Measurements from ENCODE around the gene IL16. TPM values are rescaled to one million over a fixed set of nuclear protein-coding genes. Genes with fewer than 3 reads are reported as not detected.

The IL16 gene
- total RNA-seq, 1 donor from 2014 or later, result 0.05 TPM

DNA sequence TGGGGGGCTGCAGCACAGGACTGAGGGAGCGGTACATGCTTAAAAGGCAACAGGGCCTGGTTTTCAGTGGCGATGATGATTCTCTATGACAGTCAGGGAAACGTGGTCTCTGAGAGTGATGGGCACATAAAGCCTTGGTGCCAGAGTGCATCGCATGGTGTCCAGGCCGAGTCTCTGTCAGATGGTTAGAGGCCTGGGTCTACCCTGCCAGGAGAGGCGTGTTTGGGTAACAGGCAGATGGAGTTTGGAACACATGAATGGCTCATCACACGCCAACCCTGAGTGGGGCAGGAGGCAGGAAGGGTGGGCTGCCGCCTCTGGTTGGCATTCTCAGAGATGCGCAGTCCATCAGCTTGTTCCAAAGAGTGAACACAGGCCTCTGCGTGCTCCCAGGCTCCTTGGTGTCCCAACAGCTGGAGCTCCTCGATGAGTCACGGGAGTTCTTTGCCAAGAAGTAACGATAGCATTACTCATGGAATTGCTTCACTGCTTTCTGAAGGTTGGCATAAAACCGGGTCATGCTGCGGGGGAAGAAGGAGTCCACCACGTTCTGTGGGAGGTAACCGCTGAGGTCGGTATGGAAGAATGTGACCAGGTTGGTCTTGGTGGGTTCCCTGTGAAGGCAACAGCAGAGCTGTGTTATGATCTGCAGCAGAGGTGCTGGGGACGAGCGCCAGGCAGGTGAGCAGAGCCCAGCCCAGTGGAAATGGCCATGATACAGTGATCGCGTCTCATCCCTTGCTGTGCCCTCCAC is 116.3 kb downstream of the IL16 start:
- no peak overlapping the region for H3K27ac Mint-ChIP-seq (ENCODE audit: unreplicated experiment)
- H3K9me3 Mint-ChIP-seq, result no peaks in the 10 kb centered on the region
- DNase-seq (ENCODE audit: low read depth, low spot score), result no peak
- H3K4me3 Mint-ChIP-seq, result no peak overlapping the region
- H3K36me3 Mint-ChIP-seq (ENCODE audit: low read depth), result no peaks in the 10 kb centered on the region
- H3K4me1 Mint-ChIP-seq, result no peaks in the 10 kb centered on the region
- no peaks in the 10 kb centered on the region for H3K27me3 Mint-ChIP-seq (ENCODE audit: low read depth)
- TF ChIP-seq, protein P1, sequence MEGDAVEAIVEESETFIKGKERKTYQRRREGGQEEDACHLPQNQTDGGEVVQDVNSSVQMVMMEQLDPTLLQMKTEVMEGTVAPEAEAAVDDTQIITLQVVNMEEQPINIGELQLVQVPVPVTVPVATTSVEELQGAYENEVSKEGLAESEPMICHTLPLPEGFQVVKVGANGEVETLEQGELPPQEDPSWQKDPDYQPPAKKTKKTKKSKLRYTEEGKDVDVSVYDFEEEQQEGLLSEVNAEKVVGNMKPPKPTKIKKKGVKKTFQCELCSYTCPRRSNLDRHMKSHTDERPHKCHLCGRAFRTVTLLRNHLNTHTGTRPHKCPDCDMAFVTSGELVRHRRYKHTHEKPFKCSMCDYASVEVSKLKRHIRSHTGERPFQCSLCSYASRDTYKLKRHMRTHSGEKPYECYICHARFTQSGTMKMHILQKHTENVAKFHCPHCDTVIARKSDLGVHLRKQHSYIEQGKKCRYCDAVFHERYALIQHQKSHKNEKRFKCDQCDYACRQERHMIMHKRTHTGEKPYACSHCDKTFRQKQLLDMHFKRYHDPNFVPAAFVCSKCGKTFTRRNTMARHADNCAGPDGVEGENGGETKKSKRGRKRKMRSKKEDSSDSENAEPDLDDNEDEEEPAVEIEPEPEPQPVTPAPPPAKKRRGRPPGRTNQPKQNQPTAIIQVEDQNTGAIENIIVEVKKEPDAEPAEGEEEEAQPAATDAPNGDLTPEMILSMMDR (conservative IDR thresholded peaks at IDR 0.05), result no peak

- Mint-ChIP-seq H3K27ac (ENCODE audit: unreplicated experiment) (no peak overlapping the region), H3K4me1 (no peaks in the 10 kb centered on the region), H3K9me3 (no peaks in the 10 kb centered on the region), H3K36me3 (ENCODE audit: low read depth) (no peaks in the 10 kb centered on the region), H3K4me3 (no peak overlapping the region), H3K27me3 (ENCODE audit: low read depth) (no peaks in the 10 kb centered on the region)
- no peak for DNase-seq (ENCODE audit: low read depth, low spot score)
- TF ChIP-seq, protein P1 (conservative IDR thresholded peaks at IDR 0.05), result no peak
Measured at GRCh38 chr15:81313686-81314085, 117.0 kb downstream of the IL16 start.

GRCh38 chr15:81314378-81314777 is 117.7 kb downstream of the IL16 start:
- no peaks in the 10 kb centered on the region for H3K27me3 Mint-ChIP-seq (ENCODE audit: low read depth)
- H3K27ac Mint-ChIP-seq (ENCODE audit: unreplicated experiment), result no peak overlapping the region
- no peak for DNase-seq (ENCODE audit: low read depth, low spot score)
- H3K4me3 Mint-ChIP-seq, result no peak overlapping the region
- H3K9me3 Mint-ChIP-seq, result no peaks in the 10 kb centered on the region
- H3K4me1 Mint-ChIP-seq, result no peaks in the 10 kb centered on the region
- TF ChIP-seq, protein P1 (conservative IDR thresholded peaks at IDR 0.05), result no peak
- H3K36me3 Mint-ChIP-seq (ENCODE audit: low read depth), result no peaks in the 10 kb centered on the region

- H3K36me3 Mint-ChIP-seq (ENCODE audit: low read depth), result no peaks in the 10 kb centered on the region
- H3K4me1 Mint-ChIP-seq, result no peaks in the 10 kb centered on the region
- DNase-seq (ENCODE audit: low read depth, low spot score), result no peak
- no peak overlapping the region for H3K4me3 Mint-ChIP-seq
- H3K27me3 Mint-ChIP-seq (ENCODE audit: low read depth), result peaks cover 4% of the 10 kb centered on the region
- no peaks in the 10 kb centered on the region for H3K9me3 Mint-ChIP-seq
- no peak overlapping the region for H3K27ac Mint-ChIP-seq (ENCODE audit: unreplicated experiment)
- TF ChIP-seq, protein P1 (conservative IDR thresholded peaks at IDR 0.05), result no peak
Measured at GRCh38 chr15:81315452-81316175, 118.9 kb downstream of the IL16 start.

- TF ChIP-seq, protein P1 (conservative IDR thresholded peaks at IDR 0.05), result no peak
- no peaks in the 10 kb centered on the region for H3K4me1 Mint-ChIP-seq
- no peak overlapping the region for H3K4me3 Mint-ChIP-seq
- H3K36me3 Mint-ChIP-seq (ENCODE audit: low read depth), result no peaks in the 10 kb centered on the region
- no peak overlapping the region for H3K27ac Mint-ChIP-seq (ENCODE audit: unreplicated experiment)
- no peak for DNase-seq (ENCODE audit: low read depth, low spot score)
- no peaks in the 10 kb centered on the region for H3K9me3 Mint-ChIP-seq
- H3K27me3 Mint-ChIP-seq (ENCODE audit: low read depth), result peaks cover 4% of the 10 kb centered on the region
Measured at GRCh38 chr15:81316267-81316666, 119.6 kb downstream of the IL16 start.

Data from neural crest cell (in vitro differentiated cells).